Kidney (tissue), 14 donors: ENCODE data around the gene GNB5. TPM values are rescaled to one million over a fixed set of nuclear protein-coding genes. Genes with fewer than 3 reads are reported as not detected.

ENCODE experiments used
- DNase-seq, 5 donors: peaks; one replicate each; pipeline ENCODE4 v3.0.0-alpha.2; 2013 to 2020
- FAIRE-seq: peaks from 2 replicates; lab custom pipeline; 2012; peaks lifted over from hg19 to GRCh38; lab: Jason Lieb, UNC
- H3K27ac ChIP-seq, 2 donors: one replicate each; pipeline ENCODE4 v1.7.0; 2013; ENCODE audit warnings: low read depth in 2 of 2, low read length in 2 of 2, inconsistent platforms in 1 of 2
- H3K27me3 ChIP-seq: one replicate; pipeline ENCODE4 v1.7.1; 2013; ENCODE audit warnings: low read length, inconsistent platforms; ENCODE audit not compliant: control insufficient read depth, insufficient read depth
- H3K36me3 ChIP-seq, 3 donors: one replicate each; pipeline versions ENCODE4 v1.7.0 to v1.7.1; 2013; ENCODE audit warnings: low read length in 3 of 3, control low read depth in 1 of 3, inconsistent platforms in 1 of 3; ENCODE audit not compliant: insufficient read depth in 3 of 3, control insufficient read depth in 2 of 3
- H3K4me1 ChIP-seq, 3 donors: one replicate each; pipeline versions ENCODE4 v1.7.0 to v1.7.1; 2013; ENCODE audit warnings: low read length in 3 of 3, inconsistent platforms in 1 of 3, low read depth in 1 of 3; ENCODE audit not compliant: control insufficient read depth in 2 of 3, insufficient read depth in 2 of 3
- H3K4me3 ChIP-seq, 3 donors: one replicate each; pipeline versions ENCODE4 v1.7.0 to v1.8.1; 2013; ENCODE audit warnings: low read length in 3 of 3, control low read depth in 1 of 3, inconsistent platforms in 1 of 3
- H3K9ac ChIP-seq, 3 donors: one replicate each; pipeline versions ENCODE4 v1.7.0 to v1.7.1; 2013; ENCODE audit warnings: low read length in 3 of 3, control low read depth in 1 of 3, inconsistent platforms in 1 of 3
- H3K9me3 ChIP-seq, 3 donors: one replicate each; pipeline versions ENCODE4 v1.7.0 to v1.7.1; 2013; ENCODE audit warnings: low read length in 3 of 3, control low read depth in 1 of 3, inconsistent platforms in 1 of 3; ENCODE audit not compliant: control insufficient read depth in 2 of 3, insufficient read depth in 1 of 3
- CTCF ChIP-seq: IDR thresholded peaks from 3 replicates; pipeline ENCODE4 v1.5.1; 2012; ENCODE audit warnings: mild to moderate bottlenecking, moderate library complexity, borderline replicate concordance; ENCODE audit not compliant: insufficient read depth; ENCODE audit errors: extremely low read depth
- intact Hi-C: fragments of 100-400 bp; cut with DNase I; formaldehyde crosslinking; loops from one replicate; pipeline ENCODE4 v1.11.1; 2022
- polyA plus RNA-seq: library from polyadenylated mRNA; stranded (reverse); fragments of 350-450 nt; fragmentation: Illumina TruSeq; extraction: RNeasy Lipid Tissue Mini Kit (QIAGEN cat#74804); gene quantifications from one replicate; pipeline ENCODE4 v1.2.3, GENCODE V29; 2014; ENCODE audit warnings: low read depth, low replicate concordance; ENCODE audit not compliant: insufficient read depth
- total RNA-seq: library from RNA; stranded (reverse); fragmentation: NEBNext Ultra II Directional; extraction: Animal tissue kit (Norgen Biotek cat#: 25700); gene quantifications from one replicate; pipeline ENCODE4 v1.2.1, GENCODE V29; 2021
- donor health status: control.
- donor health status: control.
- donor health status: control.
- donor health status: control.
- donor health status: control.
- donor health status: DM: yes; HTN: yes; CAD: no.
- donor health status: Normal renal cell carcinoma (clear cell type).

GNB5 gene
- total and polyA plus RNA-seq, 2 donors from 2014 or later, result 28.3 to 43.6 TPM

DNA sequence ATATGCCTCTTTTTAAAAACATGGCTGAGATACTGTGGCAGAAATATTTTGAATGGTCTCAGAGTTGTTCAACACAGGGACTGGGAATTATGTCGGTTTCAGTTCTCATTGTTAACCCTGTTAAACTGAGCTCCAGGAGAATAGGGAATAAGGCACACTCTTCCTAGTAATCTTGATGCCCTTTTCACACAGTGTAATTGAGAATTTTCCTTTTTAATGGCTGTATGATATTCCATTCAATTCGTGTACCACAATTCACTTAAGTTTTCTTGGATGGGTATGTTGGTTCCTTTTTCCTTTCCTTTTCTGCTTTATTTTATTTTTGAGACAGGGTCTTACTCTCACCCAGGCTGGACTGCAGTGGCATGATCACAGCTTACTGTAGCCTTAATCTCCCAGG lies 44.9 kb downstream of the GNB5 start:
- Histone ChIP-seq H3K9ac (no peak overlapping the region), H3K27ac (no peak overlapping the region), H3K9me3 (no peaks in the 10 kb centered on the region), H3K27me3 (no peaks in the 10 kb centered on the region), H3K36me3 (peaks cover 0 to 8% (median under 1%) of the 10 kb centered on the region in 3 donors), H3K4me3 (no peak overlapping the region), H3K4me1 (no peaks in the 10 kb centered on the region)
- no peak for TF ChIP-seq CTCF
- intact Hi-C loops, result no loop called here
- no peak for DNase-seq
- FAIRE-seq, result no peak

DNA sequence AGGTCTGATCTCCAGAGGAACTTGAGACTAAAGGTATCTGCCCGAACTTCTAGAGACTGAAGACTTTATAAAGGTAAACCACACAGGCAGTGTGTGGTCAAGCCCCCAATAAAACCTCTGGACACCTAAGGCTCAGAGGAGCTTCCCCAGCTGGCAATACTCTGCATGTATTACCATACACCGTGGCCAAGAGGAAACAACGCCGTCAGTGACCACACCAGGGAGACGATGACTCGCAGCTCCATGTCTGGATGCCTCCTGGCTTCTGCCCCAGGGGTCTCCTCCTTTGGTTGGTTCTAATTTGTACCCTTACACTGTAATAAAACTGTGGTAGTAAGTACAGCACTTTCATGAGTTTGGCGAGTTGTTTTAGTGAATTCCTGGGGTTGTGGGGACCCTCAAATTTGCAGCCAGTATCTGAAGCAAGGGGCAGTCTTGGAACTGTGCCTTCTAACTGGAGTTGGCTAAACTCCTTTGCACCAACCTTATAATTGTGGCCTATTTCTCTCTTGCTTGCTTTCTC lies 46.5 kb downstream of the GNB5 start:
- H3K9me3 ChIP-seq, result no peaks in the 10 kb centered on the region
- intact Hi-C loops, result no loop called here
- no peaks in the 10 kb centered on the region for H3K4me1 ChIP-seq
- FAIRE-seq (no peak), DNase-seq (no peak)
- peaks cover 0 to 8% (median 3%) of the 10 kb centered on the region in 3 donors for H3K36me3 ChIP-seq
- no peaks in the 10 kb centered on the region for H3K27me3 ChIP-seq
- no peak overlapping the region for H3K4me3 ChIP-seq
- H3K9ac ChIP-seq, result no peak overlapping the region
- H3K27ac ChIP-seq, result no peak overlapping the region
- no peak for TF ChIP-seq CTCF

GRCh38 chr15:52143873-52144272 lies 47.3 kb downstream of the GNB5 start:
- intact Hi-C loops, result no loop called here
- no peak for TF ChIP-seq CTCF
- peaks cover 0 to 3% (median 1%) of the 10 kb centered on the region in 3 donors for H3K36me3 ChIP-seq
- H3K4me1 ChIP-seq, result peaks cover 0 to 6% (median 0%) of the 10 kb centered on the region in 3 donors
- DNase-seq, result no peak
- H3K27me3 ChIP-seq, result no peaks in the 10 kb centered on the region
- H3K9ac ChIP-seq, result no peak overlapping the region
- no peaks in the 10 kb centered on the region for H3K9me3 ChIP-seq
- H3K27ac ChIP-seq, result no peak overlapping the region
- FAIRE-seq, result no peak
- H3K4me3 ChIP-seq, result no peak overlapping the region

GRCh38 chr15:52140646-52141045 lies 50.5 kb downstream of the GNB5 start:
- no peak overlapping the region for H3K4me3 ChIP-seq
- H3K27me3 ChIP-seq, result no peaks in the 10 kb centered on the region
- peaks cover 0 to 10% (median 2%) of the 10 kb centered on the region in 3 donors for H3K4me1 ChIP-seq
- no peak for FAIRE-seq
- no peaks in the 10 kb centered on the region for H3K9me3 ChIP-seq
- H3K9ac ChIP-seq, result no peak overlapping the region
- intact Hi-C loops, result no loop called here
- DNase-seq, result no peak
- no peak overlapping the region for H3K27ac ChIP-seq
- no peak for TF ChIP-seq CTCF
- H3K36me3 ChIP-seq, result peaks cover 0 to 3% (median 2%) of the 10 kb centered on the region in 3 donors
